ENCODE results near the gene GSAP.
"Not testable (repeated sequence)": the region's sequence is repeated elsewhere in the genome, so short reads cannot be mapped to it uniquely, and the experiment has no call there.

The GSAP gene

DNA sequence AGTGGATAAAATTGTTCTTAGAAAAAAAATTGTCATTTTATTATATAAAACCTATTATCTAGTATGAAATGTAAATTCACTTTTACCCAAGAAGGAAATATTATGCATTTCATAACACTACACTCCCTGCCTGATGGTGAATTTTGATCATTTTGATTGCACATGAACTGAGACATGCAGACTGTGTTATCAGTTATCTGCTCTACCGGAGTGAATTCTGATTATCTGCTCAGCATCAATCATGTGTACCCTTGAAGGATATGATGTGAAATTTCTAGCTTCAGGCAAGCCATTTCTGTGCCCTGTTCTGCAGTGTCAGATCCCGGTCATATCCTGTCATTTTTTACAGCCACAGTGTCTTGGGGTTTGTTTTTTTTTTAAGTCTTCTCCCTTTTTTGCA lies 131.5 kb downstream of the GSAP start:
- DNase-seq (ENCODE audit: low spot score) = no peak

DNA sequence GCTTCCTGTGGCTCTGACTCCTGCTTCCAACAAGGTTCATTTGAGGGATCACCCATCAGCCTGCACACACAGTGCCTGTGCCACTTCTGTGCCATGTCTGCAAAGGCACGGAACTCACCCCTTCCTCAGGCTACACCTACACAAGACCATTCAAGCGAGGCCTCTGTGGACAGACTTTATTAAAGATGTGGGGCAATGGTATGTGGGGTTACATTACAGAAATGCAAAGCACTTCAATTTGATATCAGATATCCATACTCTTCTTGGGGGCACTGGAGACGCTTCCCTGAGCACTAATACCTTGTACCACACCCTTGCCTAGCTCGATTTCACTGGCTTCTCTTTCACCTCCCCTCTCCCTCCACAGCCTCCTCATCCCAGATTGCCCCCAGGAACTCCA lies 132.1 kb downstream of the GSAP start:
- no peak for DNase-seq (ENCODE audit: low spot score)

- DNase-seq (ENCODE audit: low spot score) = no peak
Measured at GRCh38 chr7:77282897-77283296, 133.3 kb downstream of the GSAP start.

- DNase-seq (ENCODE audit: low spot score) = no peak
Measured at GRCh38 chr7:77281780-77282478, 134.2 kb downstream of the GSAP start.

- no peak for DNase-seq (ENCODE audit: low spot score)
Measured at GRCh38 chr7:77276120-77276519, 140.0 kb downstream of the GSAP start.

DNA sequence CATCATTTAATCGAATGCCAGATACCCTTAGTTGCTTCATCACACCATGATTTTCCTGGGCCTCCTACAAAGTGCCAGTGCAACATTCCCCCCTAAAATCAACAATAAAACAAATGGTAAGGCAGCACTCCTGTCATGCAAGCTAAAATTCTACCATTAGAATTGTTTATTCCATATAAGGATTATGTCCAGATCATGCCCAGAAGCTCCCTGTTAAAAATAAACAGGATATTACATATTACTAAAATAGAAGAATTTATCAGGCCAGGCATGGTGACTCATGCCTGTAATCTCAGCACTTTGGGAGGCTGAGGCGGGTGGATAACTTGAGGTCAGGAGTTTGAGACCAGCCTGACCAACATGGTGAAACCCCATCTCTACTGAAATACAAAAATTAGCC lies 140.5 kb downstream of the GSAP start:
- DNase-seq (ENCODE audit: low spot score) = not testable (repeated sequence)

DNA sequence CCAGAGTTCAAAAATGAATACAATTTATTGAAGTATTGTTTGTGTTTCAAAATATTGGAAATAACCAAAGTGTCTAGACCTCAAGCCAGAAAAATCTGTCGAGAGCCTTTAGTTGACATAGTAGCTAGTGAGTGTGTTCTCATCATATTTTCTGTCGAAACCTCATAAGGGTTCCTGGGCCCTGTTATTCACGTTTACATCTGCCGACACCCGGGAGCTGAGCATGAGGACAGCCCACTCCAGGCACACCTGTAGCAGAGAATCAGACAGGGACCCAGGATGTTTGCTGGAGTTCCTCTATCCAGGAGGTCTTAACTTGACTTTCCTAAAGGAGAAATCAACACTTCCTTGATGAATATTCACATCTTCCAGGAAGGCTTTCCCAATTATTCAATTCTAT lies 144.4 kb downstream of the GSAP start:
- DNase-seq (ENCODE audit: low spot score) = no peak

GRCh38 chr7:77270094-77270480 lies 146.1 kb downstream of the GSAP start:
- no peak for DNase-seq (ENCODE audit: low spot score)

GRCh38 chr7:77269360-77270093 lies 146.6 kb downstream of the GSAP start:
- no peak for DNase-seq (ENCODE audit: low spot score)

GRCh38 chr7:77266291-77266794 lies 149.8 kb downstream of the GSAP start:
- no peak for DNase-seq (ENCODE audit: low spot score)

DNA sequence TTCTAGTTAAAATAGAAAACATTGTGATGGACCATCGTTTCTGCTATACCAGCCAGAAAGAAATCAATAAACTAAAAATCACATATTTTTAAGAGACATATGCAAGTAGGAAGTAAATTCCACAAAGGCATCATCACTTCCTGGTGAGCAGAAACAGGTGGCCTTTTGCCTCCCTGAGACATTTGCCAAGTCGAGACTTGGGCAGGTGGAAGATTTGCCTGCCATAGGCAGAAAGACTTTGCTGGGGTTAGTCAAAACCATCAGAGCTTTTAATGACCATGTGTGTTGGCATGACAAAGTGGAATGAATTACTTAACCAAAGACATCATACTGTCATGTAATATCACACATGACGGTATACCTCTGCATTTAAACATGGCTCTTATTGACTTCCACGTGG lies 150.5 kb downstream of the GSAP start:
- DNase-seq (ENCODE audit: low spot score) = no peak

DNA sequence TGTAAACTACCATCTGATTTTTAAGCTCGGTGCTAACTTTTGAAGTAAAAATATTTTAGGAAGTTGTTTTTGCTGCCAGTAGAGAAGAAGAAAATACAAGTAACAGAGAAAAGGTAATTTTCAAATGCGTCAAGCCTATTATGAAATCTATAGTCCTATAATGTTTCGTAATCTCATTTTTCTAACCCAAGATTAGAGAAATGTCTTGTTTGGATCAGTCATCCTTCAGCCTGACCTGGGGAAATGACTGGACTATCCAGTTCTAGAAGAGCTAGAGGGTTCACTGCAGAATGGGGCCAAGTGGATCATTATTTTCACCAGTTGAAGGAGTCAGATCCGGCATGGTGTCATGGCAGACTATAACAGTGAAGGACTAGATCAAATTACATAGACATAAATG lies 153.8 kb downstream of the GSAP start:
- DNase-seq (ENCODE audit: low spot score) = no peak
